Skeletal muscle tissue (tissue), 4 donors: ENCODE results near the gene URAD. TPM values are rescaled to one million over a fixed set of nuclear protein-coding genes. Genes with fewer than 3 reads are reported as not detected.
"Not testable (repeated sequence)": the region's sequence is repeated elsewhere in the genome, so short reads cannot be mapped to it uniquely, and the experiment has no call there.

ENCODE experiments used
- H3K27ac ChIP-seq: one replicate; pipeline ENCODE4 v1.7.0; 2013; ENCODE audit warnings: mild to moderate bottlenecking, low read depth, low read length, inconsistent platforms
- H3K27me3 ChIP-seq, 3 donors: one replicate each; pipeline ENCODE4 v1.7.0; 2013; ENCODE audit warnings: low read length in 3 of 3; ENCODE audit not compliant: control insufficient read depth in 3 of 3, insufficient read depth in 3 of 3
- H3K36me3 ChIP-seq, 3 donors: one replicate each; pipeline ENCODE4 v1.7.0; 2013; ENCODE audit warnings: low read length in 3 of 3; ENCODE audit not compliant: control insufficient read depth in 3 of 3, insufficient read depth in 3 of 3
- H3K4me1 ChIP-seq, 3 donors: one replicate each; pipeline ENCODE4 v1.7.0; 2013; ENCODE audit warnings: low read length in 3 of 3, mild to moderate bottlenecking in 3 of 3; ENCODE audit not compliant: control insufficient read depth in 3 of 3, insufficient read depth in 3 of 3
- H3K4me3 ChIP-seq, 3 donors: one replicate each; pipeline ENCODE4 v1.7.0; 2013; ENCODE audit warnings: low read length in 3 of 3
- H3K9ac ChIP-seq, 3 donors: one replicate each; pipeline ENCODE4 v1.7.0; 2013; ENCODE audit warnings: low read length in 3 of 3, mild to moderate bottlenecking in 3 of 3, moderate library complexity in 2 of 3, low read depth in 1 of 3
- H3K9me3 ChIP-seq, 3 donors: one replicate each; pipeline ENCODE4 v1.7.0; 2013; ENCODE audit warnings: low read length in 3 of 3; ENCODE audit not compliant: control insufficient read depth in 3 of 3
- total RNA-seq: library from RNA; depleted of rRNA; stranded (reverse); fragments of >200 nt; gene quantifications from one replicate; pipeline ENCODE4 v1.2.3, GENCODE V29; 2014
- donor health status: Osteomylitis.

URAD gene
- total RNA-seq, 1 donor from 2014 or later: not detected

- Histone ChIP-seq H3K4me3 (no peak overlapping the region), H3K9ac (no peak overlapping the region), H3K27ac (no peak overlapping the region), H3K36me3 (no peaks in the 10 kb centered on the region), H3K27me3 (peaks cover 79 to 92% (median 85%) of the 10 kb centered on the region in 3 donors), H3K4me1 (peaks cover 9 to 11% (median 10%) of the 10 kb centered on the region in 3 donors), H3K9me3 (no peaks in the 10 kb centered on the region)
These were observed 21.8 kb downstream of the URAD start for GRCh38 chr13:27966641-27967202.

- no peak overlapping the region for H3K9ac ChIP-seq
- no peak overlapping the region for H3K27ac ChIP-seq
- peaks cover 75 to 91% (median 82%) of the 10 kb centered on the region in 3 donors for H3K27me3 ChIP-seq
- no peak overlapping the region for H3K4me3 ChIP-seq
- no peaks in the 10 kb centered on the region for H3K9me3 ChIP-seq
- peaks cover 9 to 12% (median 11%) of the 10 kb centered on the region in 3 donors for H3K4me1 ChIP-seq
- H3K36me3 ChIP-seq: no peaks in the 10 kb centered on the region
These were observed 22.5 kb downstream of the URAD start for GRCh38 chr13:27965740-27966640.

GRCh38 chr13:27965343-27965739, 23.2 kb downstream of the URAD start:
- Histone ChIP-seq H3K9me3 (no peaks in the 10 kb centered on the region), H3K27me3 (peaks cover 73 to 89% (median 81%) of the 10 kb centered on the region in 3 donors), H3K4me1 (peaks cover 12 to 15% (median 15%) of the 10 kb centered on the region in 3 donors), H3K4me3 (no peak overlapping the region), H3K27ac (no peak overlapping the region), H3K36me3 (no peaks in the 10 kb centered on the region), H3K9ac (no peak overlapping the region)

DNA sequence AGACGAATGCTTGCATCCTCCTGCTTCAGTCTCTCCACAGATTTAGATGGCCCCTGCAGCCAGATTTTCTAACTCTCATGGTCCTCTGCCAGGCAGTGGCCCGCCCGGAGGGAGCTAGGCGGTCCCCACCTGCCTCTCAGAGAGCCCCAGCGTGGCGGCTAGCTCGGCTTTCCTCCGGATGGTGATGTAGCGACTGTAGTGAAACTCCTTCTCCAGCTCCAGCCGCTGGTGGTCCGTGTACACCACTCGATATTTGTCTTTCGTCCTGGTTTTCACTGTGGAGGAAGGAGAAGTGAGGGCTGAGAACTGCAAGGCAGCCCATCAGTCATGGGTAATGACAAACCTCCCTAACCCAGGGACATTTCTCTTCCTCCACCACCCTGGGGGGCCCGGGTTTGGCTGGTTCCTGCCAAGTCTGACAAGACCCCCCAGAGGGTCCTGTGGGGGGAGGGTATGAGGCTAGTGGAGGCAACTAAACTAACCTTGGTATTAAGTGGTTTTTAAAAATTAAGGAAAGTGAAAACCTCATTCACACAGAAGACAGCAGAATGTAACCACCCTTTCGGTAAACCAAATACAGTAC, 23.7 kb downstream of the URAD start:
- peaks cover 16 to 20% (median 19%) of the 10 kb centered on the region in 3 donors for H3K4me1 ChIP-seq
- H3K9ac ChIP-seq: no peak overlapping the region

DNA sequence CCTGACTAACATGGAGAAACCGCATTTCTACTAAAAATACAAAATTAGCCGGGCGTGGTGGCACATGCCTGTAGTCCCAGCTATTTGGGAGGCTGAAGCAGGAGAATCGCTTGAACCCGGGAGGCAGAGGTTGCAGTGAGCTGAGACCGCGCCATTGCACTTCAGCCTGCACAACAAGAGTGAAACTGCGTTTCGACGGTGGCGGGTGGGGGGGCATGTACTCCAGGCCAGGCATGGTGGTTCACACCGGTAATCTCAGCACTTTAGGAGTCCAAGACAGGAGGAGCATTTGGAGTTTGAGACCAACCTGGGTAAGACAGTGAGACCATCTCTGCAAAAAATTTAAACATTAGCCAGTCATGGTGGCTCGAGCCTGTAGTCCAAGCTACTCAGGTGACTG, 24.3 kb downstream of the URAD start:
- H3K27ac ChIP-seq, H3K4me3 ChIP-seq, H3K9ac ChIP-seq, H3K36me3 ChIP-seq, H3K9me3 ChIP-seq: not testable (repeated sequence)
- Histone ChIP-seq H3K4me1 (peaks cover 15 to 20% (median 19%) of the 10 kb centered on the region in 3 donors), H3K27me3 (peaks cover 74 to 88% (median 81%) of the 10 kb centered on the region in 3 donors)

More for the DNA sequence above, 23.7 kb downstream of the URAD start:
- H3K27me3 ChIP-seq: peaks cover 74 to 88% (median 81%) of the 10 kb centered on the region in 3 donors
- H3K27ac ChIP-seq: no peak overlapping the region
- no peaks in the 10 kb centered on the region for H3K36me3 ChIP-seq
- H3K4me3 ChIP-seq: no peak overlapping the region
- no peaks in the 10 kb centered on the region for H3K9me3 ChIP-seq

DNA sequence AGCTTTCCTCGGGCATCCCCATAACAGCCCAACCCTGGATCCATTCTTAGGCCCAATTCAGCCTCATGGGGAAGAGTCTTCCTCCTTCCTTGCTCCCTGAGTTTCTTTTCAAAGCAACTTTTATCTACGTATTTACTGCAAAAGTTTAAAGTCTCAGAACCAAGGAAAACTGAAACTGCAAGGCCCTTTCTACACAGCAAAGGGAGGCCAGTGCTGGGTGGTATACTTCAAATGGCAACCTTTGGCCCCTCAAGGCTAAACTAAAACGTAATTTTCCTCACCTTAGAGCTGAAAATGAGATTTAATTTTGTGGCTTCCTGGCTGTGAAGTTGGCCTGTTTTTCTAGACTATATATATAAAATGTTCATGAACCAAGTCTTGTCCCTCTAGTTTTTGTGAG, 25.0 kb downstream of the URAD start:
- Histone ChIP-seq H3K4me1 (peaks cover 7 to 16% (median 16%) of the 10 kb centered on the region in 3 donors), H3K27ac (no peak overlapping the region), H3K36me3 (no peaks in the 10 kb centered on the region), H3K27me3 (peaks cover 74 to 87% (median 81%) of the 10 kb centered on the region in 3 donors), H3K4me3 (no peak overlapping the region), H3K9ac (no peak overlapping the region), H3K9me3 (no peaks in the 10 kb centered on the region)

DNA sequence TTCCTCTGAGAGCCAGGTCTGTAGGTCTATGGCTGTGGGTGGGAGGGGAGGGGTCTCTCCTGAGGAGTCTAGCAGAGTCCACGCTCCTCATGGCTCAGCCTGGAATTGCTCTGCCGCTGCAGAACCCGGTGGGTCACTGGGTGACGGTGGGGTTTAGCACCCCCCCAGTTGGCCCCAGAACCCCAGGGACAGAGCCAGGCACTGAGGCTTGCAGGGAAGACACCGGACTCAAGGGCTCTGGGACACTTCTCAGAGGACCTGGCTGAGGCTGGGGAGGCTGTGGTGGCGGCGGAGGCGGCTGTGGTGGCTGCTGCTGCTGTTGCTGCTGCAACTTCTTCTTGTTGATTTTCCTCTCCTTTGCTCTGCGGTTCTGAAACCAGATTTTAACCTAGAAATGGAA, 25.5 kb downstream of the URAD start:
- Histone ChIP-seq H3K36me3 (no peaks in the 10 kb centered on the region), H3K4me3 (no peak overlapping the region), H3K9me3 (no peaks in the 10 kb centered on the region), H3K9ac (no peak overlapping the region), H3K27me3 (peaks cover 74 to 86% (median 81%) of the 10 kb centered on the region in 3 donors), H3K4me1 (peaks cover 7 to 12% (median 11%) of the 10 kb centered on the region in 3 donors), H3K27ac (no peak overlapping the region)

GRCh38 chr13:27962128-27962841, 26.2 kb downstream of the URAD start:
- H3K4me1 ChIP-seq: peaks cover 7 to 10% (median 9%) of the 10 kb centered on the region in 3 donors
- no peak overlapping the region for H3K4me3 ChIP-seq
- no peak overlapping the region for H3K9ac ChIP-seq
- H3K27ac ChIP-seq: no peak overlapping the region
- no peaks in the 10 kb centered on the region for H3K9me3 ChIP-seq
- H3K27me3 ChIP-seq: peaks cover 71 to 86% (median 79%) of the 10 kb centered on the region in 3 donors
- H3K36me3 ChIP-seq: no peaks in the 10 kb centered on the region

DNA sequence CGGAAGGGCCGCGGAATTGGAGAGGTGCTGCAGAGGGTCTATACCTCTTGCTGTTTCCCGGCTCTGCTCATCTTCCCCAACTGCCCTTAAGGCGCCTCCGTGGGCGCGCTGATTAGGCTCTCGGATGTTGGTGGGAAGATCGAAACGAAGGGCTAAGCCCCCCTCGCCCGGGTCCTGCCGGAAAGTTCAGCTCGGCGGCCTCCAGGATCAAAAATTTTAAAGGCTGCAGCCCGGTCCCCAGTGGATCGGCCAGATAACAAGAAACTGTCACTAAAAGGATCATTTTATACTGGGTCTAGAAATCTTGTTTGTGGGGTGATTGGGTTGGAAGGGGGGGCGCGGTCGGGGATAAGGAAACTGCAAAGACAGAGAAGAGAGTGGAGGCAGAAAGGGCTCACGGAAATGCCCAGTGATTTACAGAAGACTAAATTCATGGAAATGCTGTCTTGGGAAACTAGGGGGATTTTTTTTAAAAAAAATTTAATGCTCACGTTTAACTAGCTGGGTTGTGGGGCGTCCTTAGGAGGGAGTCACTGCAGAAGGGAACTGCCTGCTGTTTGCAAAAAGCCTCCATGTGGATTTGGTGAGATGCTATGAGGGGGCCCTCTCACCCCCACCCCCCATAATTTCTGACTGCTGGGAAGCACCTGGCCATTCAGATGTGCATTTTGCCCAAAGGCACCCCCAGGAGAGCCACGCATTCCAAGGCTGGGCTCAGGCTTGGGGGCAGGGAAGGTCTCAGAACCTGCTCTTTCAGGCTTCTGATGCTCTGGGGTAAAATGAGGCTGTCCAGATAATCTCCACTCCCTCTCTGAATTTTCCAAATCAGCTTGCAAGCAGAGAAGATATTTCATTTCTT, 27.0 kb downstream of the URAD start:
- H3K4me1 ChIP-seq: peaks cover 7 to 9% (median 9%) of the 10 kb centered on the region in 3 donors
- peaks cover 65 to 83% (median 76%) of the 10 kb centered on the region in 3 donors for H3K27me3 ChIP-seq
- H3K27ac ChIP-seq: no peak overlapping the region

More for the DNA sequence above, 27.0 kb downstream of the URAD start:
- no peak overlapping the region for H3K9ac ChIP-seq
- H3K4me3 ChIP-seq: peak overlapping the region in 1 of 3 donors; percentile 63
- H3K36me3 ChIP-seq: no peaks in the 10 kb centered on the region
- no peaks in the 10 kb centered on the region for H3K9me3 ChIP-seq
